Measurements from ENCODE around the gene LAMB3.
A peak's percentile ranks its signal among the peaks of the same experiment; 100 is the strongest.

Gene LAMB3

DNA sequence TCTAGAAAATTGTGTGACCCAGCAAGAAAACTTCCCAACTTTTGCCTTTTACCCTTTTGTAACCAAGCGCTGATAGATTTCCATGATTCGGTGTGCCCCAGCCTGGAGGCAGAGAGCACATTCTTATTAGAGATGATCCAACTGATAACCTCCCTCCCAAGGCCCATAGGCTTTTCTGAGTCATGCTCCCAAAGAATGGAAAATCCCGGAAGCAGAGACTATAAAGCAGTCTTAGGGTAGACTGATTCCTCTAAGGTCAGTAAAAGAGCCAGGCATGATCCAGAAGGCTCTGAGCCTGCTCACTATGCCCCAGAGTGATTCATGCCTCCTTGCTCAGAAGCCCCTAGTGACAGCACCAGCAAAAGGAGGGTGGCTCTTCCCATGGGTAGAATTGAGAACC, 64.4 kb downstream of the LAMB3 start:
- TF ChIP-seq, protein P1, sequence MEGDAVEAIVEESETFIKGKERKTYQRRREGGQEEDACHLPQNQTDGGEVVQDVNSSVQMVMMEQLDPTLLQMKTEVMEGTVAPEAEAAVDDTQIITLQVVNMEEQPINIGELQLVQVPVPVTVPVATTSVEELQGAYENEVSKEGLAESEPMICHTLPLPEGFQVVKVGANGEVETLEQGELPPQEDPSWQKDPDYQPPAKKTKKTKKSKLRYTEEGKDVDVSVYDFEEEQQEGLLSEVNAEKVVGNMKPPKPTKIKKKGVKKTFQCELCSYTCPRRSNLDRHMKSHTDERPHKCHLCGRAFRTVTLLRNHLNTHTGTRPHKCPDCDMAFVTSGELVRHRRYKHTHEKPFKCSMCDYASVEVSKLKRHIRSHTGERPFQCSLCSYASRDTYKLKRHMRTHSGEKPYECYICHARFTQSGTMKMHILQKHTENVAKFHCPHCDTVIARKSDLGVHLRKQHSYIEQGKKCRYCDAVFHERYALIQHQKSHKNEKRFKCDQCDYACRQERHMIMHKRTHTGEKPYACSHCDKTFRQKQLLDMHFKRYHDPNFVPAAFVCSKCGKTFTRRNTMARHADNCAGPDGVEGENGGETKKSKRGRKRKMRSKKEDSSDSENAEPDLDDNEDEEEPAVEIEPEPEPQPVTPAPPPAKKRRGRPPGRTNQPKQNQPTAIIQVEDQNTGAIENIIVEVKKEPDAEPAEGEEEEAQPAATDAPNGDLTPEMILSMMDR (IDR thresholded peaks at IDR 0.05; ENCODE audit: low read depth, low read length) = no peak

DNA sequence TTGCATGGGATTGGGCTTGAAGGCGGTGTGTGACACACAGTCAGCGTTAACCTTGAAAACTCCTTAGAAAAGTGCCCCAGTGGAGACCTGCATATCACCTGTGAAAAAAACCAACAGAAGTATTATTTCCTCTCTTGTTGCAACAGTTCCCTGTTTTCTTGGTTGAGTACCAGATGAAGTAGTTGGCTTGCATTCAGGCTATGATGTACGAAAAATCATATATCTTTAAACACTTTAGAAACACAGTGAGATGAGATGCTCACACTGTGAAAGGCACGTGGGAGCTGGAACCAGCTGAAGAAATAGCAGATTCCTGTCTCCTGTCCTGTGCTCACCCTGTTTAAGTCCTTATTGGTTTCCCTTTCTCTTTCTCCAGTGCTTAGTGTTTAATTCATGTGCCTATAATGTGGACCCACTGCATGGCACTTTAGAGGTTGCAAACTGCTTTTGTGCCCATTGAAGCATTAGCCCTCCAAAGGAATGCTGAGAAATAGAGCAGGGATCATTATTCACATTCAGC, 65.9 kb downstream of the LAMB3 start:
- Histone ChIP-seq H3K9me3 (no peaks in the 10 kb centered on the region), H3K4me3 (ENCODE audit: low read depth, low read length) (no peak overlapping the region), H3K27me3 (no peaks in the 10 kb centered on the region; the same call in 1 of the 2 replicates), H3K4me1 (no peaks in the 10 kb centered on the region), H3K36me3 (no peaks in the 10 kb centered on the region)
- DNase-seq = no peak
- TF ChIP-seq, protein P1 (IDR thresholded peaks at IDR 0.05; ENCODE audit: low read depth, low read length) = no peak

More for the DNA sequence above, 64.4 kb downstream of the LAMB3 start:
- H3K9me3 ChIP-seq = no peaks in the 10 kb centered on the region
- no peaks in the 10 kb centered on the region for H3K36me3 ChIP-seq
- no peaks in the 10 kb centered on the region; the same call in 1 of the 2 replicates for H3K27me3 ChIP-seq
- DNase-seq = no peak
- H3K4me3 ChIP-seq (ENCODE audit: low read depth, low read length) = no peak overlapping the region
- no peaks in the 10 kb centered on the region for H3K4me1 ChIP-seq

DNA sequence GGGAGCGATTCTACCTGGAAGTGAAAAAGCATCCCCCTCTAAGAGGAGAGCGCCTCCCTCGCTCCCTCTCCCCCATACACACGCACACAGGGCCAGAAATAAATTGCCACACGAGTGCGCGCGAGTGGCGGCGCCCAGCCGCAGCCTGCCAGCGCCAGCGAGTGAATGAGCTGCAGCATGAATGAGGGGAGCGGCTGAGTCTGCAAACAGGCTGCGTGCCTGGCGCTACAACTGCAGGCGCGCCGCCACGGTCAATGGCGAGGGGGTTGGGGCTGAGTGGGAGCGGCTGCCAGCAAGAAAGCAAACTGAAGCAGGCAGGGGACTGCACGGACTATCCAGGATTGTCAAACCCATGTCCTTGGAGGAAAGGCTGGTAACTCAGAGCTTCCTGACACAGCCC, 66.6 kb downstream of the LAMB3 start:
- TF ChIP-seq, protein P1 (IDR thresholded peaks at IDR 0.05; ENCODE audit: low read depth, low read length) = no peak; the same call in 1 of the 2 replicates

DNA sequence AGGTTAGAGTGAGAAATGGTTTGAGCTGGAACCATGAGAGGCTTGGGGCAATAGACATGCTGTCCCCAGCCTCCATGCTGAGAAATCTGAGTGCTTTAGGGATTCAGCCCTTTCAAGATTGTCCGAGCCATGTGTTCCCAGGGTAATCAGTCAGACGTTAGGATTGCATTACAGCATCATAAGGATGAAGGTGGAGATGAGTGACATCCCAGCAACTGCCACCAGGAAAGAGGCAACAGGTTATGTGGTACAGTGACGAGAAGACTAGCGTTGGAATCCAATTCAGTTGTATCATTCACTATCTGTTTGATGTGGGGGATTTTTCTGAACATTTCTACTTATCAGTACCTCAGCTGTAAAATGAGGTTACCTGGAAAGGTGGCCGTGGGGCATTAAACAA, 67.0 kb downstream of the LAMB3 start:
- H3K4me3 ChIP-seq (ENCODE audit: low read depth, low read length) = peak overlapping the region; percentile 36

More for the DNA sequence above, 66.6 kb downstream of the LAMB3 start:
- peak; percentile 72 for DNase-seq
- H3K27me3 ChIP-seq = no peaks in the 10 kb centered on the region; the same call in 1 of the 2 replicates
- H3K4me1 ChIP-seq = no peaks in the 10 kb centered on the region
- H3K36me3 ChIP-seq = no peaks in the 10 kb centered on the region
- peak overlapping the region; percentile 36 for H3K4me3 ChIP-seq (ENCODE audit: low read depth, low read length)
- no peaks in the 10 kb centered on the region for H3K9me3 ChIP-seq

DNA sequence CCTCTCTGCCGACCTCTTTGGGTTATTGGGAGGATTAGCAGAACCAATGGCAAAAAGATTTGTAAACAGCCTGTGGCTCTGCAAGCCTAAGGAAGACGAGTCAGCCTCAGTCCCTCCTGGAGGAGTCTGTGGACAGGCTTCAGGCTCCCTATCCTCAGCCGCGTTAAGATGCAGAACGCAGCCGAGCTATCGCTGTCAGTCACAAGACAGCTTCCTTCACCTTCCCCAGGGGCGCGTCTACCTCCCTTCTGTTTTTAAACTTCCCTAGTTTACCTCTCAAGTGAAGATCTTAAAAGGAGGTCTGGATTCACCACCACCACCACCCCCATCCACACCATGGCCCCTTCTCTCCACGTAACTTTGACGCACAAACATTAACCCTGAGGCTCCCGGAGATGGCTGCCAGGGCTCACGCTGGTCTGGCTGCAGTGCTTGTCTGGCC, 68.0 kb downstream of the LAMB3 start:
- no peaks in the 10 kb centered on the region for H3K9me3 ChIP-seq
- DNase-seq = no peak
- H3K4me1 ChIP-seq = no peaks in the 10 kb centered on the region
- H3K36me3 ChIP-seq = no peaks in the 10 kb centered on the region
- H3K4me3 ChIP-seq (ENCODE audit: low read depth, low read length) = no peak overlapping the region
- TF ChIP-seq, protein P1 (IDR thresholded peaks at IDR 0.05; ENCODE audit: low read depth, low read length) = no peak
- H3K27me3 ChIP-seq = no peaks in the 10 kb centered on the region; the same call in 1 of the 2 replicates

More for the DNA sequence above, 67.0 kb downstream of the LAMB3 start:
- Histone ChIP-seq H3K9me3 (no peaks in the 10 kb centered on the region), H3K27me3 (no peaks in the 10 kb centered on the region; the same call in 1 of the 2 replicates), H3K36me3 (no peaks in the 10 kb centered on the region), H3K4me1 (no peaks in the 10 kb centered on the region)
- no peak for DNase-seq
- TF ChIP-seq, protein P1 (IDR thresholded peaks at IDR 0.05; ENCODE audit: low read depth, low read length) = no peak

DNA sequence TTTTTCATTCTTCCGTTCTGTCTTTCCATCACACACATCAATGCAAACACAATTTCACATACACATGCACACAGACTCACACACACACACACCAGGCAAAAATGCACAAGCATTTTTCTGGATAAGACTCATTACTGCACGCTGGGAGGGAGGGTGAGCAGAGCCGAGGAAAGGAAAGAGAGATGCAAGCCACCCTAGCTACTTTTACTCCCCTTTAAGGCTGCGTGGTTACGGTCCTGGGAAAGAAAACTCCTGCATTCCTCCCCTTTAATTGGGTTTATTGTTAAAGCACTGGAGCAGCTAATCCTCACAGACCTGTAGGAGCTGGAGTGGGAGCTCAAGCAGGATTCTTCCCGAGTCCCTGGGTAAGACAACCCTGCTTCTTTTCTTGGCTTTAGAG, 68.8 kb downstream of the LAMB3 start, which contains the start of gene CAMK1G:
TSS of gene CAMK1G (plus strand) at position 307 of the 400 bp plus-strand sequence. CDS start 11,270 bp downstream, outside the sequence.
- H3K27me3 ChIP-seq = no peaks in the 10 kb centered on the region; the same call in 1 of the 2 replicates
- H3K36me3 ChIP-seq = no peaks in the 10 kb centered on the region
- no peaks in the 10 kb centered on the region for H3K9me3 ChIP-seq
- no peak within 1 kb of the TSS for H3K4me3 ChIP-seq (ENCODE audit: low read depth, low read length)
- DNase-seq = no peak
- H3K4me1 ChIP-seq = no peaks in the 10 kb centered on the region
- TF ChIP-seq, protein P1 (IDR thresholded peaks at IDR 0.05; ENCODE audit: low read depth, low read length) = no peak
